GM12801 (cell line): Measurements from ENCODE around the gene TPSG1.
"Not testable (repeated sequence)": the region's sequence is repeated elsewhere in the genome, so short reads cannot be mapped to it uniquely, and the experiment has no call there.

Source experiments
- TF ChIP-seq, protein P1 (sequence below): IDR thresholded peaks from one replicate; pipeline ENCODE4 v1.5.1; 2011; ENCODE audit warnings: control low read depth; ENCODE audit not compliant: insufficient read length; ENCODE audit errors: extremely low read depth

Gene TPSG1

DNA sequence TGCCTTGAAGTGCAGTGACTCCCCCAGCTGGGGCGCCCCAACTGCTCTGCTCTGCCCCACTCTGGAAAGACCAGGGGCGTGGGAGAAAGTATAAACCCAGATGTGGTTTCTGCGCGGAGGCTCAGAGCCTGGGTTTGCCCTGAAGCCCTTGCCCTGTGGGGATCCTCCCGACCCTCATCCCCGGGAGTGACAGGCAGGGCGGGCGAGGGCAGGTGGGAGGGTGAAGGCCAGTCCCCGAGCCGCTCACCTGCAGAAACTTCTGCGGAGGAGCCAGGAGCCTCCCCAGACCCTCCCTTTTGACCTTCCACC, 34.6 kb upstream of the TPSG1 start:
- TF ChIP-seq, protein P1, sequence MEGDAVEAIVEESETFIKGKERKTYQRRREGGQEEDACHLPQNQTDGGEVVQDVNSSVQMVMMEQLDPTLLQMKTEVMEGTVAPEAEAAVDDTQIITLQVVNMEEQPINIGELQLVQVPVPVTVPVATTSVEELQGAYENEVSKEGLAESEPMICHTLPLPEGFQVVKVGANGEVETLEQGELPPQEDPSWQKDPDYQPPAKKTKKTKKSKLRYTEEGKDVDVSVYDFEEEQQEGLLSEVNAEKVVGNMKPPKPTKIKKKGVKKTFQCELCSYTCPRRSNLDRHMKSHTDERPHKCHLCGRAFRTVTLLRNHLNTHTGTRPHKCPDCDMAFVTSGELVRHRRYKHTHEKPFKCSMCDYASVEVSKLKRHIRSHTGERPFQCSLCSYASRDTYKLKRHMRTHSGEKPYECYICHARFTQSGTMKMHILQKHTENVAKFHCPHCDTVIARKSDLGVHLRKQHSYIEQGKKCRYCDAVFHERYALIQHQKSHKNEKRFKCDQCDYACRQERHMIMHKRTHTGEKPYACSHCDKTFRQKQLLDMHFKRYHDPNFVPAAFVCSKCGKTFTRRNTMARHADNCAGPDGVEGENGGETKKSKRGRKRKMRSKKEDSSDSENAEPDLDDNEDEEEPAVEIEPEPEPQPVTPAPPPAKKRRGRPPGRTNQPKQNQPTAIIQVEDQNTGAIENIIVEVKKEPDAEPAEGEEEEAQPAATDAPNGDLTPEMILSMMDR, result no peak

DNA sequence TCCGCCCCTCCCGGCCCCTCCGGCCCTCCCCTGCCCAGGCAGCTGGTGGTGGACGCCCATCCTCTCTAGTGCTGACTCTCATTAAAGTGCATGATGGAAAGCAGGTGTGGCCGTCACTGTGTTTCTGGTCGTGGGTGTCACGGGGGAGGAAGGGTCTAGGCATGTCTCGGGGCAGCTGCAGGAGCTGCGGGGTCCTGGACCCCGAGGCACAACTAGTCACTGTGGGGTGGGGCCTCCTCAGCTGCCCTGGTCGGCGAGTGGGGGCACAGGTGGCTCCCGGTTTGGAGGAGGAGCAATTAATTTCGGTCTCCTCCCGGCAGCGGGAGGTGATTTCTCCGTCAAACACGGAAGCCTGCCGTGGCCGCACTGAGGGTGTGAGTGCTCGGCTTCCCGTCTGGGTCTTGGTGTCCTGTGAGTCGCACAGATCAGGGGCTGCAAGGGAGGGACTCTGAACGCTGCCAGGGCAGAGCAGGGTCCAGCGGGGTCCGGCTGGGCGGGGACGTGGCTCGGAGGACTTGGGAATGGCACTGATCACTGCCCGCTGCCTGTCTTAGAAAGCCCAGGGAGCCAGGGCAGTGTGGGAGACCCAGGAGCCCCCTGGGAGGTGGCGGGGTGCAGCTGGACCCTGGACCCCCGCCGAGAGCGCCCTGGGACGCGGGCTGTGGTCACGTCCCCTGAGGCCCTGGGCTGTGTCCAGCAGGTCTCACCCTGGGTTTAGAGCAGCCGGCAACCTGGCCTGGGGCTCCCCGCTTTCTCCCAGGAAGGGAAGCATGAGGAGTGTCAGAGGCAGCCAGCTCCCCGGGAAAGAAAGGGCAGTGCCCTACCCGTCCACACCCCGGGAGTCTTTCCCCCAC, 34.1 kb upstream of the TPSG1 start:
- TF ChIP-seq, protein P1, result no peak

DNA sequence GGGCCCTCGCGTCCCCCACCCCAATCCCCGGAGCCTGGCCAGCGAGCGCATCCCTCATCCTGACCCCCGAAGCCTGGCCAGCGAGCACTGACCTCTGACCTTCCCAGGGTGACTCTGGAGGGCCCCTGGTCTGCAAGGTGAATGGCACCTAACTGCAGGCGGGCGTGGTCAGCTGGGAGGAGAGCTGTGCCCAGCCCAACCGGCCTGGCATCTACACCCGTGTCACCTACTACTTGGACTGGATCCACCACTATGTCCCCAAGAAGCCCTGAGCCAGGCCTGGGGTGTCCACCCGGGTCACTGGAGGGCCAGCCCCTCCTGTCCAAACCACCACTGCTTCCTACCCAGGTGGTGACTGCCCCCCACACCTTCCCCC, 33.1 kb upstream of the TPSG1 start:
- TF ChIP-seq, protein P1, result no peak

DNA sequence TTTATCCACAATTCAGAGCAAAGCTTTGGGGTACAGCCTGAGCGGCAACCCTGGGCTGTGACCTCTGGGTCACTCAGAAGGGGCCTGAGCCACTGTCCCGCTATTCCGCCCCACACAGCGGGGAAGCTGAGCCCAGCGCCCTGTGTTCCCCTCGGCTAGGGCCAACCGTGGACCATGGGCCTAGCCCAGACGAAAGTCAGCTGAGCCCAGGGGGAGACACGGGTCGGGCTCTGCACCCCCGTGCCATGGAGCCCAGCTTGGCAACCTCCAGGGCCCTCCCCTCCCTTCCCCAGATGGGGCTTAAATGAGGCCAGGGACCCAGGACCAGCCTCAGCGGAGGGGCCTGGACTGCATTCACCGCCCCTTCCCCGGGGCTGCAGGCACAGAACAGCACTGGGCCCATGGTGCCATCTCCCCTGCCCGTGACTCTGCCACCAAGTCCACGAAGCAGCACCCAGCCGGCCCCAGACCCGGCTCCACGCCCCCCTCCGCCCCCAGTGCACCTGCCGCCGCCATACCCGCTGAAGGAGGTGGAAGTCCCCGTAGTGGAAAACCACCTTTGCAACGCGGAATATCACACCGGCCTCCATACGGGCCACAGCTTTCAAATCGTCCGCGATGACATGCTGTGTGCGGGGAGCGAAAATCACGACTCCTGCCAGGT, 32.6 kb upstream of the TPSG1 start:
- TF ChIP-seq, protein P1, result no peak

DNA sequence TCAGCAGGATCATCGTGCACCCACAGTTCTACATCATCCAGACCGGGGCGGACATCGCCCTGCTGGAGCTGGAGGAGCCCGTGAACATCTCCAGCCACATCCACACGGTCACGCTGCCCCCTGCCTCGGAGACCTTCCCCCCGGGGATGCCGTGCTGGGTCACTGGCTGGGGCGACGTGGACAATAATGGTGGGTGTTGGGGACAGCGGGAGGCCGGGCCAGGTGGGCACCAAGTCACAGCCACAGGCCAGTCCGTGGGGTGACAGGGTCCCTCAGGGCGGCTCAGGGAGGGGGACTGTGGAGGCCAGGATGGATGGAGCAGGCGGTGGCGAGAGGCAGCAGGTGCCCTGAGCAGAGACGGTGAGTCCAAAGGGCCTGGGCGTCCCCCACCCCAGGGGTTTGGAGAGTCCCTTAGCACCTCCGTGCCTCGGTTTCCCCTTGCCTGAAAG, 31.8 kb upstream of the TPSG1 start:
- TF ChIP-seq, protein P1, result no peak

DNA sequence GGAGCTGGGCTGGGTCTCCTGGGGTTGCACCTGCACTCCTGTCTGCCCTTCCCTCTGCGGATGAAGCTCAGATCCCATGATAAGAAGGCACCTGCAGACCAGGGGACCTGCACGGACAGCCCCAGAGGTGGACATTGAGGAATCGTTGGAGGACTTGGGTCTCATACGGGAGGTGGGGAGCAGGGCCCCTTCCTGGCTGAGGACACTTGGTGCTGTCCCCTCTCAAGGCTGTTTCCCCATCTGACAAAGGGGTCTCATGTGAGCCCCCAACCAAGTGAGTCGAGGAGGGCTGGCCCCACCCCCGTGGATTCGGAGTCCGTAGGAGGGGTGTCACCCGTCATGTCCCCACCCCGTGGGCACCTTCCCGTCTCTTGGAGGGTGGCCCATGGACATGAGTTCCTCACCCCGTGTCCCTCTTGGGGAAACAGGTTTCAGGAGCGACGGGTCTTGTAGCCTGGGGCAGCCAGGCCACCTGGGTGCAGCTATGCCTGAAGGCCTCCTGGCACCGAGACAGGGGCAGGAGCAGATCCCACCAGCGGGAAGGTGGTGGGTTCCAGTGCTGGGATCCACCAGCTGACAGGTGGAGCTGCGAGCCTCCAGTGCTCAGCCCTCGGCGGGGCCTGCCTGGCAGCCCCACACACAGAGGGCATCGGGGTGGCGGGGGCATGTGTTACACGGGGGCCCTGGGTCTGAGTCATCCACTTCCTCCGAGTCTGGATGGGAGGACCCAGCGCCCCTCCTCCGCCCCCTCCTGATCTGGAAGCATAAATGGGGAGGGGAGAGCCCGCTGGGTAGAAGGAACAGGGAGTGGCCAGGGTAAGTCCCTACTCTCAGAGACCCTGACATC, 30.4 kb upstream of the TPSG1 start, which contains the start of gene TPSD1:
Gene TPSD1 (plus strand): TSS at position 794 of the 847 bp plus-strand sequence. CDS start 212 bp downstream, outside the sequence.
- TF ChIP-seq, protein P1, result not testable (repeated sequence)
